Fibroblast of skin of right quadriceps (primary cell): Measurements from ENCODE around the gene SYNJ2.

Source experiments
- DNase-seq: peaks from one replicate; pipeline ENCODE4 v3.0.0-alpha.2; 2013

Gene SYNJ2

DNA sequence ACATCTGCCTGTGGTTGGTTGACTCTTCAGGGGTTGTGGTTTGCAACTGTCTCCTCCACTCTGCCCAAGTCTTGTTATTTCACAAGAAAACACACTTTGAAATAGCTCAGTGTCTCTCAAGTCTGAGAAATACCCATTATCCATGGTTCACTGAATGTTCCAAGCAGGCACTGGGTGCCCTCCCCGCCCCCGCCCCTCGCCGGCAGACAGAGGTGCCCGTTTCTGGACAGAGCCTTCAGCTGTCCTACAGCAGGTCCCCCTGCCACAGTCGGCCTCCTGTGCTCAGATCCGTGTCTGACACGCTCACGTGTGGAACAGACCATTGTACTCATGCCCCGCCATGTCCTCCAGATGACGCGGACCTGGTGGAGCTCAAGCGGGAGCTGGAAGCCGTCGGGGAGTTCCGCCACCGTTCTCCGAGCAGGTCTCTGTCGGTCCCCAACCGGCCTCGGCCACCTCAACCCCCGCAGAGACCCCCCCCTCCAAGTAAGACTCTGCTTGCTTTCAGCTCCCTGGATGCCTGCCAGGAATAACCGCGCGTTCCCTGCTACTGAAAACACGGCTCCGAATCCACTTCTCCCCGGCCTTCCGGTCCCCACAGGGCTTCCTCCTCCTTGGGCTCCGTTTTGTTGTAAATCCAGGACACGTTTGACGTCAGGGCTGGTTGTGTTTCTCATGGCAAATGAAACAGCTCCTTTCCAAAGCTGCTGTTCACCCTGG is 105.0 kb downstream of the SYNJ2 start:
- peak; percentile 58 for DNase-seq

DNA sequence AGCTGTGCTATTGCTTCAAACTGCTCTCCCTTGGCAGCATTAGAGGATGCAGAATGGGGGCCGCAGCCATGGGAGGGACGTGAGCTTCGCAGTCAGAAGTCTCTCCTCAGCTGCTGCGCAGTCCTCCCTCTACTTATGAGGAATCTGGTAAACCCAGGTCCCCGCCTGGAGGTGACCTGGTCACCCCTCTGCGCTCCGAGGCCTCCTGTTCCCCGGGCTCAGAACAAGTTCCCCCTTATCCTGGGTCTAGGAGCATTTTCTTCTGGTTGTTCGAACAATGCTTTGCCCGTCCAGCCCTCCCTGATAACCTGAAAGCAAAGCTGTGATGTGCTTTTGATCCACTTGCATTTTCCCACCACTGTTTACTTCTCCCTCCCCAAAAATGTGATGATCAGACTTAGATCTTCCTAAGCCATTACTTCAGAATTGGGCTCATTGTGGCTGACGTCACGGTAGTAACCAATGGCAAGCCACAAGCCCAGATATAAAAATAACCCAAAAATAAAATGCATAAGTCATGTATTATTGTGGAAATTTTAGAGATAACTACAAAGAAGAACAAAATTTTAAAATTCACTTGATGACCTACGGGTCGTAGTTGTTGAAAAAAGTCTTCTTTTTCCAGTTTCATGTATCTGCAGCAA is 105.7 kb downstream of the SYNJ2 start:
- DNase-seq = no peak

DNA sequence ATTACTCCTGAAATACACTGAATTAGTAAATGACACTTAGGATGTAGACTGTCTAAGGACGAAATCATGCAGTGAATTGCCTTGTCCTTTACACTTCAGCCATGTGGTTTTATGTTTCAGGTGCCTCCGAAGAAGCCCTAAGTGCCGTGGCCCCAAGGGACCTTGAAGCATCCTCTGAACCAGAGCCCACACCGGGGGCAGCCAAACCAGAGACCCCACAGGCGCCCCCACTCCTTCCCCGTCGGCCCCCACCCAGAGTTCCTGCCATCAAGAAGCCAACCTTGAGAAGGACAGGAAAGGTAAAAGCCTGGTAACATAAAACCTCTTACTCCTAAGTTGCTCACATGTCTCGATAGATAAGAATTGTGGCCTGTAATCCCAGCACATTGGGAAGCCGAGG is 111.1 kb downstream of the SYNJ2 start:
- DNase-seq = no peak

DNA sequence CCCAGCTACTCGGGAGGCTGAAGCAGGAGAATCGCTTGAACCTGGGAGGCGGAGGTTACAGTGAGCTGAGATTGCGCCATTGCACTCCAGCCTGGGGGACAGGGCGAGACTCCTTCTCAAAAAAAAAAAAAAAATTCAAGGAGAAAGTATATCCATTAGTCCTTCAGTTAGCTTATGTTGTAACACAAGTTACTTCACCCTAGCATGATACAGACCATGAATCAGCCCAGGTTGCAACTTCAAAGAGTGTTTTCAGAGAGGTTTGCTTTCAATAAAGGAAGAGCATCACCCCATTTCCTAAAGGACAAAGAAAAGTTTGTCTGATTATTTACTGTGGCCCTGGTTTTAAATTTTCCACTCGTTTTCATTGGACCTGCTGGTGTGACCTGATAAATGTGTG is 113.4 kb downstream of the SYNJ2 start:
- no peak for DNase-seq

DNA sequence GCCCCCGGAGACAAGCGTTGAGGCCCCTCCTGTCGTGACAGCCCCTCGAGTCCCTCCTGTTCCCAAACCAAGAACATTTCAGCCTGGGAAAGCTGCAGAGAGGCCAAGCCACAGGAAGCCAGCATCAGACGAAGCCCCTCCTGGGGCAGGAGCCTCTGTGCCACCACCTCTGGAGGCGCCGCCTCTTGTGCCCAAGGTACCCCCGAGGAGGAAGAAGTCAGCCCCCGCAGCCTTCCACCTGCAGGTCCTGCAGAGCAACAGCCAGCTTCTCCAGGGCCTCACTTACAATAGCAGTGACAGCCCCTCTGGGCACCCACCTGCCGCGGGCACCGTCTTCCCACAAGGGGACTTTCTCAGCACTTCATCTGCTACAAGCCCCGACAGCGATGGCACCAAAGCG is 114.0 kb downstream of the SYNJ2 start:
- DNase-seq = no peak

DNA sequence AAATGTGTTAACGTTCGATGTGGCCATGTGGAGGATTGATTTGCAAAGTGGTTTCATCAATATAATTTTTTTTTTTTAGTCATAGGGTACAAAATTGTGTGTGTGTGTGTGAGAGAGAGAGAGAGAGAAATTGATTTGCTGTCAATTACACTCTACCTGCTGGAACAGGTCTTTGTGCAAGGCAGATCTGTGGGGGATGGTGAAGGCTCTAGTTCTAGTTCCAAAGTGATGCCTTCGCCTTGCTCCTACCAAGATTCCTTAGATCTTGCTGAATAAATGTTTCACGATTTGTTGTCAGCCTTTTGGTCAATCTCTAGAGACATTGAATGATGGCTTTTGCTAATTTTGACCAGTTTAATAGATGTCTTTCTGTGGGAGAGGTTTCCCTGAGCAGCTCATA is 121.6 kb downstream of the SYNJ2 start:
- no peak for DNase-seq

DNA sequence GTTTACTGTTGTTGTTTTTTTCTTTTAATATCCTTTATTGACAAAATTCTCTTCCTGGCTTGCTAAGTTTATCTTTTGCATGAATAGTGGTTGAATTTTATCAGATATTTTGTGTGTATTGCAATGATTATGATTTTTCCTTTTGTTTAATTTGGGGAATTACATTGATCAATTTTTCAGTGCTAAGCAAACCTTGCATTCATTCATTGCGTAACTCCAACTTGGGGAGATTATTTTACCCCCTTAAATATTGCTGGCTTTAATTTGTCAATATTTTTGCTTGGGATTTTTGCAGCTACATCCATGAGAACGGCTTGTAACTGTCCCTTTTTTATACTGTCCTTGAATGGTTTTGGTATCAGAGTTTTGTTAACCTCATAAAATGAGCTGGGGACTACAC is 123.0 kb downstream of the SYNJ2 start:
- no peak for DNase-seq

DNA sequence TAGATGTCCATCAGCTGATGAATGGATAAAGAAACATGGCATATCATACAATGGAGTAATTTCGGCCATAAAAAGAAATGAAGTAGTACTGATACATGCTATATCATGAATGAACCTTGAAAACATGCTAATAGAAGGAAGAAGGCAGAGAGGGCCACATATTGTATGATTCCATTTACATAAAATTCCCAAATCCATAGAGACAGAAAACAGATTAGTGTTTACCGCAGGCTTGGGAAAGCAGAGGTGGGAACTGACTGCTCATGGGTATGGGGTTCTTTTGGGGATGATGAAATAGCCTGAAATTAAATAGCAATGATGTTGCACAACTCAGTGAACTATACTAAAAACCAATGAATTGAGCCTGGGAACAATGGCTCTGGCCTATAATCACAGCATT is 128.1 kb downstream of the SYNJ2 start:
- peak; percentile 17 for DNase-seq

DNA sequence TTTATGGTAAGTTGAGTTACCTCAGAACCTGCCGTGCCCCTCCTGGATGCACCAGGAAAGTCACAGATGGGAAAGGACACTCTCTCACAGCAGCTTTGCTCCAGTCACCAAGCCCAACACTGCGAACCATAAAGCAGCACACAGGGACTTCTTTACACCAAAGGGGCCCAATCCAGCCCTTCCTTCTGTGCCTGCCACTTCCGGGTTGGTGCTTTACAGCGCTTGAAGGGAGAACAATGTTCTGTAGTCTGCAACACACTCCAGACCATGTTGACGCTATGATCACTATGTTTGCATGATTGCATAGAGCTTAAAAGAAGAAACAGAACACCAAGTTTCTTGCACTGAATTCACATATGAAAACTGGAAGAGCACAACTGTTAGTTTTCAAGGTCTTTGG is 129.3 kb downstream of the SYNJ2 start:
- no peak for DNase-seq

DNA sequence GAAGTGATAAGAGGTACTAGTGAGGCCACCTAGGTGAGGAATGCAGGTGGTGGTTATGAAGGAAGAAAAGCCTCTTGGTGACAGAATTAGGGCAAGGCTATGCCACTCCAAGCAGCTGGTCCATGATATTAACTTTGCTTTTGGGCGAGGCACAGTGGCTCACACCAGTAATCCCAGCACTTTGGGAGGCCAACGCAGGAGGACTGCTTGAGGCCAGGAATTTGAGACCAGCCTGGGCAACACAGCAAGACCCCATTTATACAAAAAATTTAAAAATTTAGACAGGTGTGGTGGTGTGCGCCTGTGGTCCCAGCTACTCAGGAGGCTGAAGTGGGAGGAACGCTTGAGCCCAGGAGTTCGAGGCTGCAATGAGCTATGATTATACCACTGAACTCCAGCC is 130.3 kb downstream of the SYNJ2 start:
- DNase-seq = no peak

DNA sequence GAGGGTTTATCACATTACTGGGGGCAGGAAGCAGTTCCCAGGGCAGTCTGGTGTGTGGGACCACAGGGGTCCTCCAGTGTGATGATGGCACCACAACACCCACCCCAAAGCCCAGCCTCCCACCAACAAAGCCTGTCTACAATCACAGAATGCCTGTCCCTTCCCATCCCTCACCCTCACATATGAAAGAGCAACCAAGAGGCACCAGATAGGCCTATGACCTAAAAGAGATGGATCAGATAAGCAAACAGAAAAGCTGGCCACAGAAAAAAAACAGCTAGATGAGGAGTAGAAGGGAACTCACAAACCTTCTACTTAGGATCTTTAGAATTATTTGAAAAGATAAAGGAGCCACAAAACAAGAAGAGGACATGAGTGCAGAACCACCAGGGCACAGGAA is 132.1 kb downstream of the SYNJ2 start:
- no peak for DNase-seq

DNA sequence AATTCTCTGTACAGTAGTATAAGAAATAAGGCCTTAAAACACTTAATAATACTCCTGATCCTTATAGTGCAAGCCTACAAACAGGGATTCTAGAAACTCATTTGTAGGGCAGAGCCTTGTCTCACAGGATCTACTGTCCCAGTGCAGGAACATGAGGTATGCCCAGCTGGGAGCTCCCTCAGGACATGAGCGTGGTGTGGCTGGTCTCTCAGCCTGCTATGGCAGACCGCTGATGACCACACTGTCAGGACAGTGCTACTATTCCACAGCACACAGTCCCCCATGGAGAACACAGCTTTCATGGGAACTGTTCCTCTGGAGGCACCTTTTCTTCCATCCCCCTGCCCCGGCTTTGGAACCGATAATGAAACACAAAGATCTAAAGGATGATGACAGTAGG is 133.4 kb downstream of the SYNJ2 start:
- no peak for DNase-seq

DNA sequence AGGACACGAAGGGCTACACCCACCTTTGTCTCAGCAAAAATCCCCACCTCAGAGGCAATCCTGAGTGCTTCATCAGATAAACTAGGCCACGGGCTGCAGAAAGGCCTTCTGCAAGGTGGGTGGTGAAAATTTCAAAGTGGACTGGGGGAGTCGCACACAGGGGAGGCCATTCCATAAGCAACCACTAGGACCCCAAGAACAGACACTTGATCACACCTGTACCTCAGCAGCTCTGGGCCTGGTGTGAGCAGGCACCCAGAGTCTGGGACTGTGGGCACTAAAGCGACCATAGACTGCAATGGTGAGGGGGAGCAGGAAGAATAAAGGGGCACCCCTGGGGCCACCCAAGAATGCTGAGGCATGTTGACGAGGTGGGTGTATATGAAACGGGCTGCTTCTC is 133.8 kb downstream of the SYNJ2 start:
- no peak for DNase-seq

DNA sequence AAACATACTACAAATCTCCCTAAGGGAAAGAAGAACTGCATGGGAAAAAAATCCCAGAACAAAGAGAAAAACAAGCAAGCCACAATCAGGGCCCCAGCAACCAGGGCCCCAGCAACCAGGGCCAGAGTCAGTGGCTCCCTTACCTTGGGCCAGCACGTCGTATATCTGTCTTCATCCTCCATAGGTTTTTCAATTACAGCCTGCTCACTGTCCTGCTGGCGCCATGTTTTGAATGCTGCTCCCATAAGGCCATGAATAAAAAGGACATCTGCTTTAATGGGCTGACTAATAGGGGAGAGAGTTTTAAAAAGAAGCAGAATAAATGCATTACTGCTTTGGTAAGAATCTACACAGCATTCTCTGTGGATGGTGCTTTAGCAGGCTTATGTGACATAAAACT is 137.2 kb downstream of the SYNJ2 start:
- no peak for DNase-seq

DNA sequence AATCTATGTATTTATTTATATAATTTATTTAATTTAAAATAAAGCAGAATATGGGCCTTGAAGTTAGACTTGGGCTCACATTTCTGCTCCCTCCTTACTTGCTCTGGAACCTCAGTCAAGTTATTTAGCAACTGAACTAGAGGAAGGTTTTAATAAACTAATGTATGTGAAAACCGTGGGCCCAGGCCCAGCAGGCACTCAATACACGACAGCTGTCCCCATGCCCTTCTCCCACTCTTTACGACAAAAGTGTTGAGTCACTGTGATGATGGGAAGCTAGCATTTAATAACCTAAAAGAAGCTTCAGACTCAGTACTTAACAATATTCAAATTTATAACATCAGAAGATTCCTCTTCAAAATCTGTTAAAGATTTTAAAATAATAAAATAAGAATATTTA is 139.7 kb downstream of the SYNJ2 start:
- no peak for DNase-seq

DNA sequence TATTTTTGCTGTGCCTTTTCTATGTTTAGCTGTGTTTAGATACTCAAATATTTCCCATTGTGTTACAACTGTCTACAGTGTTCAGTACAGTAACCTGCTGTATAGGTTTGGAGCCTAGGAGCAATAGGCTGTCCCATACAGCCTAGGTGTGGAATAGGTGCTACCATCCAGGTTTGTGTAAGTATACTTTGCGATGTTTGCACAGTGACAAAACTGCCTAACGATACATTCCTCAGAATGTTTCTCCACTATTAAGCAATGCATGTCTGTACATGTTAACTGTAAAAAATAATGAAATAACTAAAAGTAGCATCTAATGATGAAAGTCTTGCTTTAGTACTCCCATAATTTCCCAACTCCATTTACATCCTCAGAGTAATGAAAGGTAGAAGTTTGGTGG is 140.4 kb downstream of the SYNJ2 start:
- DNase-seq = no peak

DNA sequence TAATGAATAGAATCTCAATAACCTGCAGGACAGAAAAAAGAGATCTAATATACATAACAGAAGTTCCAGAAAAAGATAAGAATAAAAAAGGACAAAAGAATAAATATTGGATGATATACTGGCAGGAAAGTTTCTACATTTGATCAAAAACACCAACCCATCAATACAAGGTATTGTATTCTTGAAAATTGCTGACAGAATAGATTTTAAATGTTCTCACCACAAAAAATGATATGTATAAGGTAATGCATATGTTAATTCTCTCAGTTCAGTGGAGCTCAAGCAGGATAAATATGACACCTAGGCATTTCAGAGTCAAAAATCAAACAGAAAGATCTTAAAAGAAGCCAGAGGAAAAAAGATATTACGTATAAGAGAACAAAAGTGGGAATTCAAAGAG is 142.6 kb downstream of the SYNJ2 start:
- no peak for DNase-seq

DNA sequence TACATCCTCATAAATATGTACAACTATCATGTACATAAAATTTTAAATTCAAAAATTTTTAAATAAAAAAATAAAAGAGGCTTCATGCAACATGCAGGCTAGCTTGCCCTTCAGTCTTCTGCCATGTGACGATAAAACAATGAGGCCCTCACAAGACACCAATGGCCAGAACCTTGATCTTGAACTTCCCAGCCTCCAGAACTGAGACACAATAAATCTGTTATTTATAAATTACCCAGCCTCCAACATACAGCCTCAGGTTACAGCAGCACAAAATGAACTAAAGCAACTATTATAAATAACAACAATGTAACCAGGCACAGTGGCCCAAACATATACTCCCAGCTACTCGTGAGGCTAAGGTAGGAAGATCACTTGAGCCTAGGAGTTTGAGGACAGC is 143.6 kb downstream of the SYNJ2 start:
- no peak for DNase-seq

DNA sequence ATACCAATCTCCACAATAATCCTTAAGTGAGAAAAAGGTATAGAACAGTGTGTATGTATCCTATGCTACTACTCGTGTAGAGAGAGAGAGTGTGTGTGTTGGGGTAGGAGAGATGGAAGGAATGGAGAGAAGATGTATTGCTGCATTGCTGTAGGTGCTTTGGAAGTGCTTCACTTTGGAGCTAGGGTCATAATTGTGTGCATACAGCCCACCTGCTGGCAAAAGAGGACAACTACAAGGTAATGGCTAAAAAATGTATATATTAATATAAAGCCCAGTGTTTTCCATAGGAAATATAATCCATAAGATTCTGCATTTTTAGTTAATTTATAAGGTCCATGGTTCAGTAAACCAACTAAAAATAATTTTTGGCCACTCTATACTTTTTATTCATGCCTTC is 150.3 kb downstream of the SYNJ2 start:
- peak; percentile 47 for DNase-seq

DNA sequence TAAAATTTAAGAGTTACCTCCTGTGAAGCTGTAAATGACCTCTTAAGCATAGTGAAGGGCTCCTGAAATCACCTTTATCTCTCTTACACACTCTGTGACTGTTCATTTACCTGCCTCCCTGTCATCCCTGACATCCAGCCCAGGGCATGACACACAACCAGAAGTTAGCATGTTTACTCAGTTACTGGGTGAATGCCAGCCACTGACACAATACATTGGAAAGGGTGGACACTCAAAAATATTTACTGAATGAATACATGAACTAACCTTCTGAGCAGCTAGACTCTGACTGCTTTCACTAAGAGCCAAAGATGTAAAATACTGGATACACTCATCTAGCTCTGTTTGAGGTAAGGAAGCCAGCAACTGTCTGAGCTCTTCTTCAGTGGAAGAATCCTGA is 161.1 kb downstream of the SYNJ2 start:
- DNase-seq = peak; percentile 64

DNA sequence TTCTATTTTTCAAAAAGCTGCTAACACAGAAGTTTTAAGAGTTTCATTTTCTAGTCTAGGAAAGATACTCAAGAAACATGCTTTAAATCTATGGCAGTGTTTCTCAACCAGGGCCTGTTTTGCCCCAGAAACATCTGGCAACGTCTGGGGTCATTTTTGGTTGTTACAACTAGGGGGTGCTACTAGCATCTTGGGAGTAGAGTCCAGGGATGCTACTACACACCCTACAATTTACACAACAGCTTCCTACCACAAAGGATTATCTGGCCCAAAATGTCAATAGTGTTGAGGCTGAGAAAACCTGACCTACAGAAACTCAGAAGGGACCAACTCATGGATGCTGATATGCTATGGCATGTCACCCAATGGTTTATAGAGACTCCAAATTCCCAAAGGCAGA is 162.0 kb downstream of the SYNJ2 start:
- no peak for DNase-seq
